WTC11 (cell line): ENCODE results near the gene FAM24B. TPM values are rescaled to one million over a fixed set of nuclear protein-coding genes. Genes with fewer than 3 reads are reported as not detected.

Experiments used
- ATAC-seq: fragments of 200-7000 bp; cut with Tn5 transposase; 2 replicates; pipeline ENCODE4 v1.10.0; 2021; ENCODE audit warnings: mild to moderate bottlenecking, moderate library complexity
- CTCF ChIA-PET: fragments of 300-600 bp; sonication (Branson Sonifier 250); formaldehyde crosslinking; loops from one replicate; lab custom pipeline; 2021; ENCODE audit warnings: antibody characterized with exemption; lab: Charles Lee
- POLR2A ChIA-PET: fragments of 350-600 bp; sonication (Branson Sonifier 250); formaldehyde crosslinking; loops from one replicate; lab custom pipeline; 2021; ENCODE audit warnings: antibody characterized with exemption; lab: Charles Lee
- DNase-seq: peaks from one replicate; pipeline ENCODE4 v3.0.0; 2021; ENCODE audit warnings: low spot score
- H3K27ac Mint-ChIP-seq: 2 replicates; pipeline ENCODE4 v1.8.0; 2021; ENCODE audit warnings: mixed read lengths
- H3K27me3 Mint-ChIP-seq: 2 replicates; pipeline ENCODE4 v1.8.0; 2021; ENCODE audit warnings: low read depth, mild to moderate bottlenecking, moderate library complexity, mixed read lengths
- H3K36me3 Mint-ChIP-seq: 2 replicates; pipeline ENCODE4 v1.8.0; 2021; ENCODE audit warnings: mixed read lengths
- H3K4me1 Mint-ChIP-seq: 2 replicates; pipeline ENCODE4 v1.8.0; 2022; ENCODE audit warnings: mixed read lengths
- H3K4me3 Mint-ChIP-seq: 2 replicates; pipeline ENCODE4 v1.8.0; 2021; ENCODE audit warnings: mild to moderate bottlenecking, moderate library complexity, mixed read lengths
- H3K9me3 Mint-ChIP-seq: 2 replicates; pipeline ENCODE4 v1.8.0; 2021; ENCODE audit warnings: mixed read lengths
- AFF4 ChIP-seq: sonication (generic); formaldehyde crosslinking; IDR thresholded peaks from 2 replicates; pipeline ENCODE4 v1.8.1; 2023; ENCODE audit warnings: mild to moderate bottlenecking, missing genetic modification reagents, borderline replicate concordance
- ATF2 ChIP-seq: sonication (generic); formaldehyde crosslinking; IDR thresholded peaks from 2 replicates; pipeline ENCODE4 v1.8.1; 2022; ENCODE audit warnings: low read depth, missing genetic modification reagents, borderline replicate concordance
- ATF3 ChIP-seq: sonication (generic); formaldehyde crosslinking; conservative IDR thresholded peaks from 2 replicates; pipeline ENCODE4 v1.8.1; 2022; ENCODE audit warnings: mild to moderate bottlenecking, missing genetic modification reagents
- ATF6 ChIP-seq: sonication (generic); formaldehyde crosslinking; IDR thresholded peaks from 2 replicates; pipeline ENCODE4 v1.8.1; 2023; ENCODE audit warnings: mild to moderate bottlenecking, missing genetic modification reagents
- ELF4 ChIP-seq: sonication (generic); formaldehyde crosslinking; IDR thresholded peaks from 2 replicates; pipeline ENCODE4 v1.8.1; 2022; ENCODE audit warnings: low read depth, mild to moderate bottlenecking, moderate library complexity, missing genetic modification reagents
- FOXK1 ChIP-seq: sonication (generic); formaldehyde crosslinking; IDR thresholded peaks from 2 replicates; pipeline ENCODE4 v1.8.0; 2022; ENCODE audit warnings: mild to moderate bottlenecking, moderate library complexity, missing genetic modification reagents
- HMGA2 ChIP-seq: fragments of 250-450 bp; sonication (Bioruptor Pico); IDR thresholded peaks from 2 replicates; pipeline ENCODE4 v1.4.0; 2021; ENCODE audit warnings: mild to moderate bottlenecking, moderate library complexity
- IRF2 ChIP-seq: sonication (generic); formaldehyde crosslinking; IDR thresholded peaks from 2 replicates; pipeline ENCODE4 v1.8.0; 2022; ENCODE audit warnings: low read depth, missing genetic modification reagents, borderline replicate concordance
- MYBL2 ChIP-seq: sonication (generic); formaldehyde crosslinking; IDR thresholded peaks from 2 replicates; pipeline ENCODE4 v1.8.1; 2023; ENCODE audit warnings: mild to moderate bottlenecking, moderate library complexity, missing genetic modification reagents
- NFATC4 ChIP-seq: fragments of 250-450 bp; sonication (Bioruptor Pico); IDR thresholded peaks from 2 replicates; pipeline ENCODE4 v1.9.0; 2021; ENCODE audit warnings: mild to moderate bottlenecking
- NFE2L1 ChIP-seq: sonication (generic); formaldehyde crosslinking; IDR thresholded peaks from 2 replicates; pipeline ENCODE4 v1.8.1; 2023; ENCODE audit warnings: missing genetic modification reagents
- NFYB ChIP-seq: sonication (generic); formaldehyde crosslinking; conservative IDR thresholded peaks from 2 replicates; pipeline ENCODE4 v1.8.0; 2022; ENCODE audit warnings: low read depth, missing genetic modification reagents
- NR2C2 ChIP-seq: sonication (generic); formaldehyde crosslinking; IDR thresholded peaks from 2 replicates; pipeline ENCODE4 v1.8.0; 2022; ENCODE audit warnings: mild to moderate bottlenecking, missing genetic modification reagents
- ZNF121 ChIP-seq: sonication (generic); formaldehyde crosslinking; IDR thresholded peaks from 2 replicates; pipeline ENCODE4 v1.8.0; 2023; ENCODE audit warnings: missing genetic modification reagents
- ZNF138 ChIP-seq: sonication (generic); formaldehyde crosslinking; conservative IDR thresholded peaks from 2 replicates; pipeline ENCODE4 v1.8.1; 2022; ENCODE audit warnings: mild to moderate bottlenecking, moderate library complexity, missing genetic modification reagents
- ZNF219 ChIP-seq: sonication (generic); formaldehyde crosslinking; IDR thresholded peaks from 2 replicates; pipeline ENCODE4 v1.8.0; 2023; ENCODE audit warnings: missing genetic modification reagents, mild to moderate bottlenecking, borderline replicate concordance
- ZNF232 ChIP-seq: sonication (generic); formaldehyde crosslinking; IDR thresholded peaks from 2 replicates; pipeline ENCODE4 v1.8.0; 2022; ENCODE audit warnings: mild to moderate bottlenecking, missing genetic modification reagents
- ZNF532 ChIP-seq: fragments of 250-450 bp; sonication (Bioruptor Pico); IDR thresholded peaks from 2 replicates; pipeline ENCODE4 v1.9.0; 2021; ENCODE audit warnings: mild to moderate bottlenecking, borderline replicate concordance
- ZSCAN18 ChIP-seq: fragments of 250-450 bp; sonication (Bioruptor Pico); IDR thresholded peaks from 2 replicates; pipeline ENCODE4 v2.1.2; 2022; ENCODE audit warnings: mild to moderate bottlenecking, moderate library complexity
- total RNA-seq: library from RNA; stranded (reverse); gene quantifications from 3 replicates; pipeline ENCODE4 v1.2.3, GENCODE V29; 2021

FAM24B gene
- total RNA-seq, 1 experiment from 2014 or later = 3.7 TPM

GRCh38 chr10:122814493-122814892 lies 64.9 kb downstream of the FAM24B start:
- H3K4me1 Mint-ChIP-seq = no peaks in the 10 kb centered on the region
- no peak for TF ChIP-seq NFATC4
- no peak for TF ChIP-seq ZNF121 (CRISPR knock-in tag)
- no peak for TF ChIP-seq ATF6 (CRISPR knock-in tag)
- TF ChIP-seq NR2C2 (CRISPR knock-in tag) = no peak
- TF ChIP-seq ZNF532 = no peak
- TF ChIP-seq ZNF219 = no peak
- TF ChIP-seq ELF4 = no peak
- TF ChIP-seq ZNF232 (CRISPR knock-in tag) = no peak
- TF ChIP-seq ATF3 (CRISPR knock-in tag) = no peak
- TF ChIP-seq NFYB (CRISPR knock-in tag) = no peak
- TF ChIP-seq HMGA2 (CRISPR knock-in tag) = no peak
- no peak for TF ChIP-seq ZNF138
- no peak for TF ChIP-seq ZSCAN18 (CRISPR knock-in tag)
- no peak for TF ChIP-seq MYBL2
- TF ChIP-seq ATF2 (CRISPR knock-in tag) = no peak
- no peak for TF ChIP-seq AFF4 (CRISPR knock-in tag)
- no peak for TF ChIP-seq IRF2 (CRISPR knock-in tag)
- no peak for TF ChIP-seq NFE2L1 (CRISPR knock-in tag)
- TF ChIP-seq FOXK1 = no peak
- TF ChIP-seq, all 79 proteins: peak for 0
- no peak overlapping the region for H3K27ac Mint-ChIP-seq
- no peaks in the 10 kb centered on the region for H3K36me3 Mint-ChIP-seq
- no peaks in the 10 kb centered on the region for H3K9me3 Mint-ChIP-seq
- ATAC-seq (no peak), DNase-seq (no peak)
- POLR2A ChIA-PET = no interaction called here
- CTCF ChIA-PET = interaction anchor here (1.0 kb wide), 1 partner anchor 167 kb away, joined by 3 read pairs; no protein-coding TSS in a partner anchor
- H3K27me3 Mint-ChIP-seq = peaks cover 7% of the 10 kb centered on the region; the same call in 1 of the 2 replicates
- H3K4me3 Mint-ChIP-seq = no peak overlapping the region
